ENCODE measurements around the gene TRAPPC12.
"Not testable (repeated sequence)": the region's sequence is repeated elsewhere in the genome, so short reads cannot be mapped to it uniquely, and the experiment has no call there.

TRAPPC12 gene

GRCh38 chr2:3503483-3503882 lies 124.0 kb downstream of the TRAPPC12 start:
- Histone ChIP-seq H3K4me3 (ENCODE audit: low read length) (no peak overlapping the region), H3K9me3 (ENCODE audit: low read length) (peaks cover 1% of the 10 kb centered on the region), H2AFZ (ENCODE audit: low read depth, low read length) (no peak overlapping the region), H3K36me3 (ENCODE audit: insufficient read depth, low read length) (peaks cover 23% of the 10 kb centered on the region), H3K27me3 (ENCODE audit: insufficient read depth, low read length) (no peaks in the 10 kb centered on the region), H3K4me1 (ENCODE audit: insufficient read depth, low read length) (no peaks in the 10 kb centered on the region)

GRCh38 chr2:3504741-3505140 lies 125.2 kb downstream of the TRAPPC12 start:
- peaks cover 15% of the 10 kb centered on the region for H3K36me3 ChIP-seq (ENCODE audit: insufficient read depth, low read length)
- no peaks in the 10 kb centered on the region for H3K4me1 ChIP-seq (ENCODE audit: insufficient read depth, low read length)
- H3K27me3 ChIP-seq (ENCODE audit: insufficient read depth, low read length): no peaks in the 10 kb centered on the region
- peaks cover 3% of the 10 kb centered on the region for H3K9me3 ChIP-seq (ENCODE audit: low read length)
- no peak overlapping the region for H3K4me3 ChIP-seq (ENCODE audit: low read length)
- H2AFZ ChIP-seq (ENCODE audit: low read depth, low read length): no peak overlapping the region

GRCh38 chr2:3505771-3506170 lies 126.3 kb downstream of the TRAPPC12 start:
- Histone ChIP-seq H3K36me3 (ENCODE audit: insufficient read depth, low read length) (peaks cover 13% of the 10 kb centered on the region), H3K27me3 (ENCODE audit: insufficient read depth, low read length) (no peaks in the 10 kb centered on the region), H3K4me1 (ENCODE audit: insufficient read depth, low read length) (no peaks in the 10 kb centered on the region), H2AFZ (ENCODE audit: low read depth, low read length) (no peak overlapping the region), H3K9me3 (ENCODE audit: low read length) (peaks cover 3% of the 10 kb centered on the region), H3K4me3 (ENCODE audit: low read length) (no peak overlapping the region)

GRCh38 chr2:3512086-3512485 lies 132.6 kb downstream of the TRAPPC12 start:
- Histone ChIP-seq H3K36me3 (ENCODE audit: insufficient read depth, low read length) (peaks cover 12% of the 10 kb centered on the region), H3K4me1 (ENCODE audit: insufficient read depth, low read length) (peaks cover 14% of the 10 kb centered on the region), H3K9me3 (ENCODE audit: low read length) (peaks cover 7% of the 10 kb centered on the region), H3K27me3 (ENCODE audit: insufficient read depth, low read length) (no peaks in the 10 kb centered on the region), H3K4me3 (ENCODE audit: low read length) (no peak overlapping the region), H2AFZ (ENCODE audit: low read depth, low read length) (no peak overlapping the region)

GRCh38 chr2:3513026-3513810 lies 133.7 kb downstream of the TRAPPC12 start:
- no peak overlapping the region for H3K4me3 ChIP-seq (ENCODE audit: low read length)
- H3K36me3 ChIP-seq (ENCODE audit: insufficient read depth, low read length): peaks cover 12% of the 10 kb centered on the region

GRCh38 chr2:3515438-3515837 lies 135.9 kb downstream of the TRAPPC12 start:
- peaks cover 23% of the 10 kb centered on the region for H3K4me1 ChIP-seq (ENCODE audit: insufficient read depth, low read length)
- H3K9me3 ChIP-seq (ENCODE audit: low read length); H2AFZ ChIP-seq (ENCODE audit: low read depth, low read length); H3K4me3 ChIP-seq (ENCODE audit: low read length); H3K27me3 ChIP-seq (ENCODE audit: insufficient read depth, low read length): not testable (repeated sequence)
- H3K36me3 ChIP-seq (ENCODE audit: insufficient read depth, low read length): peaks cover 11% of the 10 kb centered on the region

More at GRCh38 chr2:3513026-3513810, 133.7 kb downstream of the TRAPPC12 start:
- H3K9me3 ChIP-seq (ENCODE audit: low read length): peaks cover 7% of the 10 kb centered on the region
- H3K4me1 ChIP-seq (ENCODE audit: insufficient read depth, low read length): peaks cover 18% of the 10 kb centered on the region
- no peak overlapping the region for H2AFZ ChIP-seq (ENCODE audit: low read depth, low read length)
- H3K27me3 ChIP-seq (ENCODE audit: insufficient read depth, low read length): no peaks in the 10 kb centered on the region

GRCh38 chr2:3516831-3517230 lies 137.3 kb downstream of the TRAPPC12 start:
- H2AFZ ChIP-seq (ENCODE audit: low read depth, low read length): no peak overlapping the region
- H3K4me3 ChIP-seq (ENCODE audit: low read length): no peak overlapping the region
- peaks cover 23% of the 10 kb centered on the region for H3K4me1 ChIP-seq (ENCODE audit: insufficient read depth, low read length)
- peaks cover 3% of the 10 kb centered on the region for H3K36me3 ChIP-seq (ENCODE audit: insufficient read depth, low read length)
- no peaks in the 10 kb centered on the region for H3K9me3 ChIP-seq (ENCODE audit: low read length)
- H3K27me3 ChIP-seq (ENCODE audit: insufficient read depth, low read length): no peaks in the 10 kb centered on the region

- H2AFZ ChIP-seq (ENCODE audit: low read depth, low read length): no peak overlapping the region
- H3K36me3 ChIP-seq (ENCODE audit: insufficient read depth, low read length): peaks cover 3% of the 10 kb centered on the region
- peak overlapping the region; percentile 88 for H3K4me3 ChIP-seq (ENCODE audit: low read length)
- no peaks in the 10 kb centered on the region for H3K27me3 ChIP-seq (ENCODE audit: insufficient read depth, low read length)
- H3K4me1 ChIP-seq (ENCODE audit: insufficient read depth, low read length): peaks cover 12% of the 10 kb centered on the region
- no peaks in the 10 kb centered on the region for H3K9me3 ChIP-seq (ENCODE audit: low read length)
These were observed 138.5 kb downstream of the TRAPPC12 start for GRCh38 chr2:3517948-3518495.

- H3K9me3 ChIP-seq (ENCODE audit: low read length): no peaks in the 10 kb centered on the region
- peak overlapping the region; percentile 88 for H3K4me3 ChIP-seq (ENCODE audit: low read length)
These were observed 139.2 kb downstream of the TRAPPC12 start for GRCh38 chr2:3518496-3519254.

GRCh38 chr2:3519255-3520205 lies 140.0 kb downstream of the TRAPPC12 start, which contains the start of gene ADI1:
TSS of gene ADI1 (minus strand) at chr2:3519531. CDS start at chr2:3519487, 44 bp downstream.
- H3K4me1 ChIP-seq (ENCODE audit: insufficient read depth, low read length): peaks cover 9% of the 10 kb centered on the region
- no peaks in the 10 kb centered on the region for H3K27me3 ChIP-seq (ENCODE audit: insufficient read depth, low read length)

More at GRCh38 chr2:3518496-3519254, 139.2 kb downstream of the TRAPPC12 start:
- Histone ChIP-seq H2AFZ (ENCODE audit: low read depth, low read length) (peak overlapping the region; percentile 43), H3K36me3 (ENCODE audit: insufficient read depth, low read length) (peaks cover 3% of the 10 kb centered on the region), H3K4me1 (ENCODE audit: insufficient read depth, low read length) (peaks cover 9% of the 10 kb centered on the region), H3K27me3 (ENCODE audit: insufficient read depth, low read length) (no peaks in the 10 kb centered on the region)

GRCh38 chr2:3520591-3520990 lies 141.1 kb downstream of the TRAPPC12 start:
- Histone ChIP-seq H3K27me3 (ENCODE audit: insufficient read depth, low read length) (no peaks in the 10 kb centered on the region), H3K4me1 (ENCODE audit: insufficient read depth, low read length) (peaks cover 9% of the 10 kb centered on the region), H2AFZ (ENCODE audit: low read depth, low read length) (no peak overlapping the region), H3K9me3 (ENCODE audit: low read length) (no peaks in the 10 kb centered on the region), H3K4me3 (ENCODE audit: low read length) (peak overlapping the region; percentile 66), H3K36me3 (ENCODE audit: insufficient read depth, low read length) (no peaks in the 10 kb centered on the region)

More at GRCh38 chr2:3519255-3520205, 140.0 kb downstream of the TRAPPC12 start, which contains the start of gene ADI1:
- no peaks in the 10 kb centered on the region for H3K36me3 ChIP-seq (ENCODE audit: insufficient read depth, low read length)
- H2AFZ ChIP-seq (ENCODE audit: low read depth, low read length): peak within 1 kb of the TSS; percentile 43
- no peaks in the 10 kb centered on the region for H3K9me3 ChIP-seq (ENCODE audit: low read length)
- H3K4me3 ChIP-seq (ENCODE audit: low read length): peak within 1 kb of the TSS; percentile 88

- Histone ChIP-seq H3K36me3 (ENCODE audit: insufficient read depth, low read length) (no peaks in the 10 kb centered on the region), H3K4me1 (ENCODE audit: insufficient read depth, low read length) (peaks cover 6% of the 10 kb centered on the region), H2AFZ (ENCODE audit: low read depth, low read length) (no peak overlapping the region), H3K27me3 (ENCODE audit: insufficient read depth, low read length) (no peaks in the 10 kb centered on the region), H3K9me3 (ENCODE audit: low read length) (no peaks in the 10 kb centered on the region), H3K4me3 (ENCODE audit: low read length) (no peak overlapping the region)
These were observed 143.5 kb downstream of the TRAPPC12 start for GRCh38 chr2:3522961-3523421.
